ENCODE data around the gene KIF2B.
"Not testable (repeated sequence)": the region's sequence is repeated elsewhere in the genome, so short reads cannot be mapped to it uniquely, and the experiment has no call there.

The KIF2B gene

DNA sequence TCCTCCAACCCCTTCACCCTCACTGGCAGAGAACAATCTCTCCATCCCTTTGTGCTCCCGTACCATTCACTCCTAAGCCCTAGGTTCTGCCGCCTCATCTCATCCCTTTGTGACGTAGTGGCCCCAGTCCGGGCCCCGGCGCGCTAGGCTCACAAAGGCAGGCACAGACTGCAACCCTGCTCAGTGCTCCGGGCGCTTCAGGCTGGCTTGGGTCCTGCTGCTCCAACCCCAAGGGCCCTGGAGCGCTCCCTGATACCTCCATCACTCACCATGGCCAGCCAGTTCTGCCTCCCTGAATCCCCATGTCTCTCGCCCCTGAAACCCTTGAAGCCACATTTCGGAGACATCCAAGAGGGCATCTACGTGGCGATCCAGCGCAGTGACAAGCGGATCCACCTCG, at the start of gene KIF2B:
KIF2B (plus strand) TSS at position 164 of the 400 bp plus-strand sequence; CDS start at position 271, 107 bp downstream.
- no peak within 1 kb of the TSS for H3K4me3 ChIP-seq (ENCODE audit: low read length)

GRCh38 chr17:53780320-53780719, 42.4 kb upstream of the KIF2B start:
- no peak for TF ChIP-seq ZNF274 (IDR thresholded peaks at IDR 0.05; ENCODE audit: low read depth, low read length)
- H3K4me3 ChIP-seq (ENCODE audit: low read length): no peak overlapping the region

More for the DNA sequence above, at the start of gene KIF2B:
- no peak for TF ChIP-seq ZNF274 (IDR thresholded peaks at IDR 0.05; ENCODE audit: low read depth, low read length)

GRCh38 chr17:53791551-53791950, 31.2 kb upstream of the KIF2B start:
- no peak for TF ChIP-seq ZNF274 (IDR thresholded peaks at IDR 0.05; ENCODE audit: low read depth, low read length)
- H3K4me3 ChIP-seq (ENCODE audit: low read length): no peak overlapping the region

- H3K4me3 ChIP-seq (ENCODE audit: low read length): no peak overlapping the region
- no peak for TF ChIP-seq ZNF274 (IDR thresholded peaks at IDR 0.05; ENCODE audit: low read depth, low read length)
Observed at GRCh38 chr17:53792451-53792850, 30.3 kb upstream of the KIF2B start.

DNA sequence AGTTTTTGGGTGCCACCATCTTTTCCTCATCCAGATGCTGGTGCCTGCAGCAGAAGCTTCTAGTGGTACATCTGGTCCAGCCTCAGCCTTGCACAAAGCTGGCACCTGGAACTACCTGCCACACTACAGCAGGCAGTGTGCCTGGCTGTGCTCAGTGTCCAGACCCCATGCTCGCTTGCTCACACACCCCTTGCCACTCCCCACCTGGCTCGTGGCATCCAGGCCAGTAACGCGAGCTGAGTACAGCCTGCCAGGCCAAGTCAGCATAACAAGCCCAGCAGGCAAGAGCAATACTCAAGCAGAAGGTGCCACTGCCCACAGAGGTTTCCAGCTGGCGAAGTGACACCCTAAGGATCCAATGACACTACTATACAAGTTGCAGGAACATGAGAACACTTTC, 29.7 kb upstream of the KIF2B start:
- TF ChIP-seq ZNF274 (IDR thresholded peaks at IDR 0.05; ENCODE audit: low read depth, low read length): no peak

GRCh38 chr17:53794875-53795274, 27.9 kb upstream of the KIF2B start:
- H3K4me3 ChIP-seq (ENCODE audit: low read length): no peak overlapping the region
- no peak for TF ChIP-seq ZNF274 (IDR thresholded peaks at IDR 0.05; ENCODE audit: low read depth, low read length)

More for the DNA sequence above, 29.7 kb upstream of the KIF2B start:
- H3K4me3 ChIP-seq (ENCODE audit: low read length): no peak overlapping the region

DNA sequence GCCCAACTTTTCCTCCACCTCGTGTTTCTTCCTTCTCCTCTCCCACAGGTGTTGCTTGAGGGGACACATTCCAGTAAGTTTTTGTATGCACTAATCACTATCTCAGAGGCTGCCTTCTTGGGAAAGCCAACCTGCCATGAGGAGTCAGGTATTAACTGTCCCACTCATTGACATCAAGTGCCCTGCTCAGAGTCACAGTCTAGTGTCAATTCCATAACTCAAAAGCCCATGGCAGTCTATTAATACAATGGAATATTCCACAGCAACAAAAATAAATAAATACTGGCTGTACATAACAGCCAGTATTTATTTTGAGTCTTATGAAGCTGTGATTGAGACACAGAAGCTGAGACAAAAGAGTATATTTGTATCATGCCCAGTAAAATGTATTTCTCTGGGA, 26.1 kb upstream of the KIF2B start:
- TF ChIP-seq ZNF274 (IDR thresholded peaks at IDR 0.05; ENCODE audit: low read depth, low read length): no peak
- no peak overlapping the region for H3K4me3 ChIP-seq (ENCODE audit: low read length)

- no peak for TF ChIP-seq ZNF274 (IDR thresholded peaks at IDR 0.05; ENCODE audit: low read depth, low read length)
- no peak overlapping the region for H3K4me3 ChIP-seq (ENCODE audit: low read length)
Observed at GRCh38 chr17:53797501-53797900, 25.2 kb upstream of the KIF2B start.

GRCh38 chr17:53804437-53804836, 18.3 kb upstream of the KIF2B start:
- TF ChIP-seq ZNF274 (IDR thresholded peaks at IDR 0.05; ENCODE audit: low read depth, low read length): no peak
- no peak overlapping the region for H3K4me3 ChIP-seq (ENCODE audit: low read length)

GRCh38 chr17:53806473-53806872, 16.3 kb upstream of the KIF2B start:
- H3K4me3 ChIP-seq (ENCODE audit: low read length): no peak overlapping the region
- TF ChIP-seq ZNF274 (IDR thresholded peaks at IDR 0.05; ENCODE audit: low read depth, low read length): no peak

DNA sequence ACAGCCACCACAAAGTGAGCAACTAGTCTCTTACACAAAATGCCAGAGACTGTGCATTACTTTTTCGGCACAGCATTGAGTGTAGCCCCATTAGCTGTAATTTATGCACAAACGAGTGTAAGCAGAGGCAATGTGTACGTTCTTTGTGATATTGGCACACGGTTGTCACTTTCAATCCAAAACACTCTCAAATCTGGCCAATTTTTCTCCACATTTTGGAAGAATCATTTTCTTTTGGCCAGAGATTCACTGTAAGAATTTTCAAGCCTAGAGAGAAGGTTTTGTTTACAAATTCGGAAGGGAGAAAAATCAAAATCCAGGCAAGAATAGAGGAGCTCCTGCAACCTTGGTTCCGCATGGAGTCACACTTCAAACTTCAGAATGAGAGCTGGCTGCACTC, 15.4 kb upstream of the KIF2B start:
- no peak for TF ChIP-seq ZNF274 (IDR thresholded peaks at IDR 0.05; ENCODE audit: low read depth, low read length)
- no peak overlapping the region for H3K4me3 ChIP-seq (ENCODE audit: low read length)

GRCh38 chr17:53818271-53818670, 4.5 kb upstream of the KIF2B start:
- no peak for TF ChIP-seq ZNF274 (IDR thresholded peaks at IDR 0.05; ENCODE audit: low read depth, low read length)
- no peak overlapping the region for H3K4me3 ChIP-seq (ENCODE audit: low read length)

GRCh38 chr17:53818929-53819328, 3.8 kb upstream of the KIF2B start:
- H3K4me3 ChIP-seq (ENCODE audit: low read length): no peak overlapping the region
- TF ChIP-seq ZNF274 (IDR thresholded peaks at IDR 0.05; ENCODE audit: low read depth, low read length): no peak

- TF ChIP-seq ZNF274 (IDR thresholded peaks at IDR 0.05; ENCODE audit: low read depth, low read length): no peak
- H3K4me3 ChIP-seq (ENCODE audit: low read length): no peak overlapping the region
Observed at GRCh38 chr17:53819956-53820355, 2.8 kb upstream of the KIF2B start.

DNA sequence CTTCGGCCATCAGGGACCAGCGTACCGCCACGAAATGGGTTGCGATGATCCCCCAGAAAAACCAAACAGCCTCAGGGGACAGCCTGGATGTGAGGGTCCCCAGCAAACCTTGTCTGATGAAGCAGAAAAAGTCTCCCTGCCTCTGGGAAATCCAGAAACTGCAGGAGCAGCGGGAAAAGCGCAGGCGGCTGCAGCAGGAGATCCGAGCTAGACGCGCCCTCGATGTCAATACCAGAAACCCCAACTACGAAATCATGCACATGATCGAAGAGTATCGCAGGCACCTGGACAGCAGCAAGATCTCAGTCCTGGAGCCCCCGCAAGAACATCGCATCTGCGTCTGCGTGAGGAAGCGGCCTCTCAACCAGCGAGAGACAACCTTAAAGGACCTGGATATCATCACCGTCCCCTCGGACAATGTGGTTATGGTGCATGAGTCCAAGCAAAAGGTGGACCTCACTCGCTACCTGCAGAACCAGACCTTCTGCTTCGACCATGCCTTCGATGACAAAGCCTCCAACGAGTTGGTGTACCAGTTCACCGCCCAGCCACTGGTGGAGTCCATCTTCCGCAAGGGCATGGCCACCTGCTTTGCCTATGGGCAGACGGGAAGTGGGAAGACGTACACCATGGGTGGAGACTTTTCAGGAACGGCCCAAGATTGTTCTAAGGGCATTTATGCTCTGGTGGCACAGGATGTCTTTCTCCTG, 769 bp downstream of the KIF2B start:
- TF ChIP-seq ZNF274 (IDR thresholded peaks at IDR 0.05; ENCODE audit: low read depth, low read length): no peak
- H3K4me3 ChIP-seq (ENCODE audit: low read length): no peak overlapping the region

- H3K4me3 ChIP-seq (ENCODE audit: low read length): not testable (repeated sequence)
Observed at GRCh38 chr17:53834771-53835170, 12.0 kb downstream of the KIF2B start.
